ENCODE data around the gene JAKMIP1. TPM values are rescaled to one million over a fixed set of nuclear protein-coding genes. Genes with fewer than 3 reads are reported as not detected.

Gene JAKMIP1
- total and polyA plus RNA-seq, 2 of the 13 experiments (the other 11 are each of a cell fraction or from before 2014, with no cell fraction given) = not detected

DNA sequence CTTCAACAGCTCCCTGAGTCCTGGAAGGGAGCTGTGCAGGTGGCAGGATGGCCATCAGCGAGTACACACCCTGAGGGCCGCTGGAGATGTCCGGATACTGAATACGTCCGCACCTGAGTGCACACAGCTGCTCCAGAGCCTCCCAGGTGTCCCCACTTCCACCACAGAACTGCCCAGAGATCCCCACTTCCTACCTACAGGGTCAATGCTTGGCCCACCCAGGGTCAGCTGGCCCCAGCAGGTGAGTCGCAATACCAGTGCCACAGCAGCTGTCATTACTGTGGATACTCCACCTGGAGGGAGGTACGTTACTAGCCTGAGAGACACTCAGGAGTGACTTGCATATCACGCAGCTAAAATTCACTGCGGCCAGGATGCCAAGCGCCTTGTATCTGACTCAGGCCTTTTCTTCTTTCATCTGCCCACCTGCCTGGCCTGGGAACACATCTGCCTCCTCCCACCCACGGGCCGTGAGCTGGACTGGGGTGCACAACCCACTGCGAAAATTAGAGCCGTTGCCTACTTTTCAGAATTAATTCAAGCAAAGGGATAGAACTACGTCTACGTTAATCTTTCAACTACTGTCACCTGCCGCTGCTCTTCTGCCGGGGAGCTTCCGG, 191.5 kb downstream of the JAKMIP1 start (continued):
- TF ChIP-seq ZNF318 (CRISPR knock-in tag; IDR thresholded peaks at IDR 0.05) (no peak), PHF8 (CRISPR knock-in tag; IDR thresholded peaks at IDR 0.05) (no peak), ZNF619 (CRISPR knock-in tag; IDR thresholded peaks at IDR 0.05) (no peak), FOXO1 (CRISPR knock-in tag; IDR thresholded peaks at IDR 0.05) (no peak), SUZ12 (IDR thresholded peaks at IDR 0.05; ENCODE audit: low read depth, low read length) (no peak), CHD4 (IDR thresholded peaks at IDR 0.05; ENCODE audit: borderline replicate concordance, low read length) (no peak), ZMYM2 (CRISPR knock-in tag; IDR thresholded peaks at IDR 0.05) (no peak)
- TF ChIP-seq, protein P1, sequence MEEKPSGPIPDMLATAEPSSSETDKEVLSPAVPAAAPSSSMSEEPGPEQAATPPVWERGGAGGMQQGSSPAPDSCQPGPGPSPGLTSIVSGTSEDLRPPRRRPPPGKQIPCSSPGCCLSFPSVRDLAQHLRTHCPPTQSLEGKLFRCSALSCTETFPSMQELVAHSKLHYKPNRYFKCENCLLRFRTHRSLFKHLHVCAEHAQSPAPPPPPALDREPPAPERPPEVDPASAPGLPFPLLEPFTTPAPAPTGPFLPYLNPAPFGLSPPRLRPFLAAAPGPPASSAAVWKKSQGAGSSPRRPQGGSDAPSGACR (CRISPR knock-in tag; IDR thresholded peaks at IDR 0.05) = no peak
